HUES6 (cell line): Measurements from ENCODE around the gene VSTM4.

ENCODE experiments used
- H3K27ac ChIP-seq: 2 replicates; pipeline ENCODE4 v1.7.0; 2013; ENCODE audit warnings: low read depth, mild to moderate bottlenecking, low read length, inconsistent platforms
- H3K27me3 ChIP-seq: 2 replicates; pipeline ENCODE4 v1.6.1; 2013; ENCODE audit warnings: low read length; ENCODE audit not compliant: control insufficient read depth, insufficient read depth
- H3K36me3 ChIP-seq: 2 replicates; pipeline ENCODE4 v1.6.1; 2013; ENCODE audit warnings: low read length; ENCODE audit not compliant: control insufficient read depth, insufficient read depth
- H3K4me1 ChIP-seq: 2 replicates; pipeline ENCODE4 v1.6.1; 2013; ENCODE audit warnings: low read length; ENCODE audit not compliant: control insufficient read depth, insufficient read depth
- H3K4me3 ChIP-seq: 2 replicates; pipeline ENCODE4 v1.5.1; 2013; ENCODE audit warnings: low read depth, low read length
- H3K9ac ChIP-seq: one replicate; pipeline ENCODE4 v1.6.1; 2013; ENCODE audit warnings: mild to moderate bottlenecking, low read length
- H3K9me3 ChIP-seq: 2 replicates; pipeline ENCODE4 v1.6.1; 2013; ENCODE audit warnings: low read depth, low read length; ENCODE audit not compliant: control insufficient read depth, insufficient read depth

VSTM4 gene

DNA sequence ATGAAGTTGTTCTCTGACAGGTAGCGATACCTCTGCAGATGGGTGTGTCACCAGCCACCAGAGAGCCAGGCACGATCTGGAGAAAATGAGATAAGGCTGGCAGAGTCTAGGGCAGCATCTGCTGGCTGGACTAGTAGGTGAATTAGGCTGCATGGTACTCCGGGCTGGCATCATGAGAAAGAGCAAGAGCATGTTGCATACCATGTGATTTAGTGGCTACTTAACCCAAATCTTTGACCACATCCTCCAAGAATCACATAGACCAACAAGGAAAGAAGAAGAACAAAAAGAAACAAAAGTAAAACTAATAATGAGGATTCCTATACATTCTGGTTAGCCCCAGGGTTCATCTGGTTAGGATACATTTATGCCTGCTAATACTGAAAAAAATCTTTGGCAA lies 41.9 kb upstream of the VSTM4 start:
- H3K36me3 ChIP-seq: no peaks in the 10 kb centered on the region
- H3K4me1 ChIP-seq: peaks cover 10% of the 10 kb centered on the region; the same call in 1 of the 2 replicates
- no peaks in the 10 kb centered on the region for H3K9me3 ChIP-seq
- no peaks in the 10 kb centered on the region for H3K27me3 ChIP-seq
- no peak overlapping the region for H3K9ac ChIP-seq
- H3K27ac ChIP-seq: no peak overlapping the region
- no peak overlapping the region for H3K4me3 ChIP-seq

- no peak overlapping the region for H3K9ac ChIP-seq
- peaks cover 10% of the 10 kb centered on the region; the same call in 1 of the 2 replicates for H3K4me1 ChIP-seq
- no peaks in the 10 kb centered on the region for H3K9me3 ChIP-seq
- no peak overlapping the region for H3K27ac ChIP-seq
- no peaks in the 10 kb centered on the region for H3K36me3 ChIP-seq
- no peaks in the 10 kb centered on the region for H3K27me3 ChIP-seq
- no peak overlapping the region for H3K4me3 ChIP-seq
Observed at GRCh38 chr10:49154641-49155040, 39.3 kb upstream of the VSTM4 start.

- Histone ChIP-seq H3K27ac (no peak overlapping the region), H3K4me1 (peaks cover 10% of the 10 kb centered on the region; the same call in 1 of the 2 replicates)
Observed at GRCh38 chr10:49153971-49154370, 38.6 kb upstream of the VSTM4 start.

GRCh38 chr10:49153115-49153514 lies 37.8 kb upstream of the VSTM4 start:
- peaks cover 4% of the 10 kb centered on the region; the same call in 1 of the 2 replicates for H3K4me1 ChIP-seq
- H3K27ac ChIP-seq: no peak overlapping the region
- H3K9me3 ChIP-seq: no peaks in the 10 kb centered on the region
- no peaks in the 10 kb centered on the region for H3K27me3 ChIP-seq
- no peak overlapping the region for H3K4me3 ChIP-seq
- no peak overlapping the region for H3K9ac ChIP-seq
- no peaks in the 10 kb centered on the region for H3K36me3 ChIP-seq

More at GRCh38 chr10:49153971-49154370, 38.6 kb upstream of the VSTM4 start:
- H3K36me3 ChIP-seq: no peaks in the 10 kb centered on the region
- H3K9ac ChIP-seq: no peak overlapping the region
- H3K27me3 ChIP-seq: no peaks in the 10 kb centered on the region
- no peaks in the 10 kb centered on the region for H3K9me3 ChIP-seq
- H3K4me3 ChIP-seq: no peak overlapping the region

GRCh38 chr10:49152663-49153062 lies 37.3 kb upstream of the VSTM4 start:
- H3K9ac ChIP-seq: no peak overlapping the region
- H3K4me1 ChIP-seq: no peaks in the 10 kb centered on the region
- H3K27me3 ChIP-seq: no peaks in the 10 kb centered on the region
- no peak overlapping the region for H3K27ac ChIP-seq
- no peaks in the 10 kb centered on the region for H3K36me3 ChIP-seq
- no peak overlapping the region for H3K4me3 ChIP-seq
- H3K9me3 ChIP-seq: no peaks in the 10 kb centered on the region

DNA sequence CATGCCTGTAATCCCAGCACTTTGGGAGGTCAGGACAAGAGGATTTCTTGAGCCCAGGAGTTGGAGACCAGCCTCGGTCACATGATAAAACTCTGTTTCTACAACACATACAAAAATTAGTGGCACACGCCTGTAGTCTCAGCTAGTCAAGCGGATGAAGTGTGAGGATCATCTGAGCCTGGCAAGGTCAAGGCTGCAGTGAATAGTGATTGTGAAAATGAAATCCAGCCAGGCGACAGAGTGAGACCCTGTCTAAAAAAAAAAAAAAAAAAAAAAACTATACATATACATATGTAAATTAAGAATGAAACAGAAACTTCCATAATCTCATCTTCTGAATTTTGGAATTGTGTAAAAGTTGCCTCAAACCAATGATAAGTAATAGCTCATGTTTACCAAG lies 36.7 kb upstream of the VSTM4 start:
- Histone ChIP-seq H3K4me1 (no peaks in the 10 kb centered on the region), H3K27ac (no peak overlapping the region), H3K9ac (no peak overlapping the region), H3K4me3 (no peak overlapping the region), H3K27me3 (no peaks in the 10 kb centered on the region), H3K9me3 (peaks cover 3% of the 10 kb centered on the region; the same call in 1 of the 2 replicates), H3K36me3 (no peaks in the 10 kb centered on the region)

DNA sequence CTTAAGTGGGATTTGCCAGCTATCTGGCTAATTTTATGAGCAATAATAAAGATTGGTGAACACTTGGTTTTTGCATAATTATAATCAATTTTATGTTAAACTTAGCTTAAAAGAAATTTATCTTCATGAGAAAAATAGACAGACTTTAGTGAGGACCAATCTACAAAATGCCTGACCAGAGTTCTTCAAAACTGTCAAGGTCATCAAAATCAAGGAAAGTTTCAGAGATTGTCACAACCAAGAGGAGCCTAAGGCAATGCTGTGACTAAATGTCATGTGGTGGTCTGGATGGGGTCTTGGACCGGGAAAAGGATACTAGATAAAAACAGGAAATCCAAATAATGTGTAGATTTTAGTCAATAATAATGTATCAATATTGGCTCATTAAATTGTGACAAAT lies 36.2 kb upstream of the VSTM4 start:
- Histone ChIP-seq H3K27me3 (no peaks in the 10 kb centered on the region), H3K27ac (no peak overlapping the region), H3K9me3 (peaks cover 3% of the 10 kb centered on the region; the same call in 1 of the 2 replicates), H3K36me3 (no peaks in the 10 kb centered on the region), H3K4me3 (no peak overlapping the region), H3K4me1 (no peaks in the 10 kb centered on the region), H3K9ac (no peak overlapping the region)

GRCh38 chr10:49151025-49151445 lies 35.7 kb upstream of the VSTM4 start:
- Histone ChIP-seq H3K27ac (no peak overlapping the region), H3K36me3 (no peaks in the 10 kb centered on the region), H3K9me3 (peaks cover 3% of the 10 kb centered on the region; the same call in 1 of the 2 replicates), H3K27me3 (no peaks in the 10 kb centered on the region), H3K4me3 (no peak overlapping the region), H3K4me1 (no peaks in the 10 kb centered on the region), H3K9ac (no peak overlapping the region)

DNA sequence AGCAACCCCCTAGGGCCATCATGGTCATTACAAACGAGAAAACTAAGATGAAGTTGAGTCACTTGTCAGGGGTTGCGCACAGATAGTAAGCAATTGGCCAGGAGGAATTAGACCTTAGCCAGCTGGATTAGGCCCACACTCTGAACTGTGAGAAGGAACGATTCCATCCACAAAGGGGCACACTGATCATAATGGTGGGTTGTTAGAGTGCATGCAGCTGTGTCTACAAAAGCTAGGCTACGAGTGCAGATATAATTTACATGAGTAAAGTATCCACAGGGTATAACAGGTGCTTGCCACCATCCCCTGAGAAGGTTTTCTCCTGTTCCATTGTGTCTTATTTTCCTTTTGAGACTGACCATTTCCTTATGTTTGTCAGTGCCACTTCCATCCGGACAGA lies 35.1 kb upstream of the VSTM4 start:
- Histone ChIP-seq H3K4me3 (no peak overlapping the region), H3K36me3 (no peaks in the 10 kb centered on the region), H3K9me3 (peaks cover 3% of the 10 kb centered on the region; the same call in 1 of the 2 replicates), H3K27ac (no peak overlapping the region), H3K4me1 (no peaks in the 10 kb centered on the region), H3K27me3 (no peaks in the 10 kb centered on the region), H3K9ac (no peak overlapping the region)

GRCh38 chr10:49149881-49150280 lies 34.6 kb upstream of the VSTM4 start:
- no peak overlapping the region for H3K9ac ChIP-seq
- H3K9me3 ChIP-seq: peaks cover 3% of the 10 kb centered on the region; the same call in 1 of the 2 replicates
- H3K36me3 ChIP-seq: no peaks in the 10 kb centered on the region
- no peak overlapping the region for H3K27ac ChIP-seq
- no peak overlapping the region for H3K4me3 ChIP-seq
- no peaks in the 10 kb centered on the region for H3K4me1 ChIP-seq
- no peaks in the 10 kb centered on the region for H3K27me3 ChIP-seq

DNA sequence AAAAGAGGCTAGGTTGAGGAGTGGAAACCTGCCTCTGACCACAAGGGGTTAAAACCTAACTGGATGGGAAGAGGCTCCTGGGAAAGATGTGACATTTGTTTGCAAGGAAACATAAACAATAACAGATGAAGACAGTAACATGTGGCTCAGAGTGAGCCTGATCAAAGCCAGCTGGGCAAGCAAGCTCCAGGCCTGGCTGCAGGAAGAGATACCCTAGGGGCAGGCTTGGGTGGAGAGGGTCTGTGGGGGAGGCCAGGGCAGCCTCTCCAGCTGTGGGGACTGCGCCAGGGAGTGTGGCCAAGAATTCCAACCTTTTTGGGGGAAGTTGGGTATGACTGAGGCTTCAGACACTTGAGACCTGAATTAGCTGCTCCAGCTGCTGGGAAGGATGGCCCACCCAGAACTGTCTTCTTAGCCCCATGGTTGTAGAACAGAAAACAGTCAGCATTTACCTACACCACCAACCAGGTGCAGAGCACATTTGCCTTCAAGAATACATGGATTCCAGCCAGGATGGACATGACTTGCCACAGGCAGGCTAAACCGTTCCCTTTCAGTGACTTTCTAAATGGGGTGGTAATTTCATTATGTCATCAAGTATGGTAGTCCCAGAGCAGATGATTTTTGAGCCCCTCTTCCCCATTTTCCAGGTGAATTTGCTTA lies 28.9 kb upstream of the VSTM4 start:
- H3K27ac ChIP-seq: no peak overlapping the region
- no peaks in the 10 kb centered on the region for H3K27me3 ChIP-seq
- H3K36me3 ChIP-seq: no peaks in the 10 kb centered on the region
- H3K9me3 ChIP-seq: peaks cover 3% of the 10 kb centered on the region; the same call in 1 of the 2 replicates
- no peak overlapping the region for H3K4me3 ChIP-seq
- H3K9ac ChIP-seq: no peak overlapping the region
- peaks cover 20% of the 10 kb centered on the region; the same call in 1 of the 2 replicates for H3K4me1 ChIP-seq
